HG03469 (cell line): ENCODE data around the gene TMEM135.

Experiments used
- ATAC-seq: cut with Tn5 transposase; IDR thresholded peaks from one replicate; pipeline ENCODE4 v1.9.1; 2021; ENCODE audit warnings: mild to moderate bottlenecking, moderate library complexity, moderate number of reproducible peaks; ENCODE audit not compliant: unreplicated experiment

Gene TMEM135

GRCh38 chr11:87296627-87297026 is 258.9 kb downstream of the TMEM135 start:
- ATAC-seq = no peak

- ATAC-seq = no peak
These were observed 260.4 kb downstream of the TMEM135 start for GRCh38 chr11:87298155-87298554.

- no peak for ATAC-seq
These were observed 261.3 kb downstream of the TMEM135 start for GRCh38 chr11:87299041-87299481.

DNA sequence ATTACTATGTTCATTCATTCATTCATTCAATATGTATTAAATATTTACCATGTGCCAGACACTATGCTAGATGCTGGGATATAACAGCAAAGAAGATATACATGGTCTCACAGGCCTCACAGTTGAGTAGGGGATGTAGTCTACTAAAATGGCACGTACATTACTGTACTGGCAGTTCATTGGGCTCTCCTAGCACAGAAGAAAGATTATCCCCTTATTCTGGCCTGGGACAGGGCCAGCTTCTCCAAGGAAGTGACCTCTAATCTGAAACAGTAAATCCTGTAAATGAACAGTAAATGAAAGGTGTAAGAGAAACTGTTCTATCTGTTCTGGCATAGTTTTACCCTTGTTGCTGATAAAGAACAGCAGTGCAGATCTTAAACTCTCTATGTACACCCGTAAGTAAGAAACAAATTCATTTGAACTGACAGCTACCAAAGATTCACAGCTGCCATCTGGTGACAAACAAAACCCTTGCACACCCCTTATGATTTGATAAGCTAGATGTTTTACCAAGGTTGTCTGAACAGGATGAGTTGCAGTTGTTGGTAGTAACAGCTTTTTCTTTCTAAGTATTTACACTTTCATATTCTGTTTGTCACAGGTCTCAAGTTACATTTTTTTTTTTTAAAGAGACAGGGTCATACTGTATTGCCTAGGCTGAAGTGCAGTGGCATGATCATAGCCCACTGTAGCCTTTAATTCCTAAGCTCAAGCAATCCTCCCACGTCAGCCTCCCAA is 263.1 kb downstream of the TMEM135 start:
- no peak for ATAC-seq

GRCh38 chr11:87301785-87302540 is 264.2 kb downstream of the TMEM135 start:
- no peak for ATAC-seq

DNA sequence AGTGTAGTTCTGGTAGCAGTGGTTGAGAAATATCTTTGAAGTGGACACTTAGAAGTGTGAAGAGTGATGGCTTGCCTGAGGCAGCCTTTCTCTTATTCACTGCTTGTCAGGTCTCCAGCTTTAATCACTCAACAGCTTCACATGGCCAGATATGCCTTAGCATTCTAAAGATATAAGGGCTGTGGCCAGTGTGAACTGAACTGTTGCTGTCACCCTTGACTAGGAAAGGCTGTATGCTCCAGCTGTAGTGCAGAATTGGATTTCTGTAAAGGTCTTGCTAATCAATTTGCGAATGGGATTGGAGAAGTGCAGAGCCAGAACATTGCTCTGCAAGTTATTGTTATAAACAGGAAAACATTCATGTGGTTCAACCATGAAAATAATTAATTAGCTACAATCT is 266.7 kb downstream of the TMEM135 start:
- no peak for ATAC-seq

GRCh38 chr11:87306262-87306851 is 268.6 kb downstream of the TMEM135 start:
- no peak for ATAC-seq

DNA sequence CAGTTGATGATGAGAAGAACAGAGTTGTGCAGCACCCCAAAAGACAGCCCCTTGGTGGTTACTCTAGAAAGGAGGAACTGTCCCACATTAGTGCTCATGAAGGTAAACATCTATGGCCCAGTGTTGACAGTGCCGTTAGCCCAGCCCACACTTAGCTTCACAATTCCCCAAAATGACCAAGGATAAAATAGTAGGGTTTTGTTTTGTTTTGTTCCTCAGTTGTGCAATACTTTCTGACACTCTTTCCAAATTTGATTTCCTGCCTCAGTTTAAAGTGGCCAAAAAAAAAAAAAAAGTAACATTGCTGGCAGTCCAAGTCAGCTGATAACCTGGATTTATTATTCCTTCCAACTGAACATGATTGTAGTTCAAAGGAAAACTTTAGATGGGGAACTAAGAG is 269.4 kb downstream of the TMEM135 start:
- ATAC-seq = no peak

DNA sequence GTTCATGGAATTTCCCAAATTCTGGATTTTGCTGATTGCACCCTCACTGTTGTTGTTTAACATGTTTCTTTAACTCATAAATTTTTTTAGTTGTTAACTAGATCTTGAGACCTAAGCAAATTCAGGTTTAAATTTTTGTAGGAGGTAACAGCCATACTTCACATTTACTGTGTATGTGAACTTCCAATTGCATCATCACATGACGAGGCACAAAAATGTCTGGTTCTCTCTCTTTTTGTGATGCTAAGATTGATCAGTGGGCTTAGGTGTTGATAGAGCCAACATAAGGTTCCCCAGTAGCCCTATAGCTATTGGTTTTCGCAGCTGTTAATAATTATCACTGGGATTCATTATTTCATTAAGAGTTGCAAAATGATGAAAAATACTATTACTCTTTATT is 277.5 kb downstream of the TMEM135 start:
- no peak for ATAC-seq

DNA sequence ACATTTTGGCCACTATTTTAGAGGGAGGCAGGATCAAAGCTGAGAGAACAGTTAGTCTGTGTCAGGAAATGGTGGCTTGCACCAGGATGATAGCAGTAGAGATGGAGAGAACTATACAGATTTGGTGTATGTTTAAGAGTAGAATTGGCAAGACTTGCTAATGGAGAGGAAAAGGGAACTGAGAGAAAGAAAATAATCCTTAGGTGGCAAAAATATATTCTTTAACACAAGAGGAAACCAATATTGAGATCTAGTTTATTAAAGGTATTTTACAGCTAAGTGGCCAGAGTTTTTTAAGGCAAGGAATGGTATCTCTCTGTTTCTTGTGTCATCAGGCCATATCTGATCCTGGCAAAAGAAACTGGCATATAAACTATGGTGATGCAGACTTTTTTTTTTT is 278.8 kb downstream of the TMEM135 start:
- ATAC-seq = no peak

GRCh38 chr11:87317441-87317840 is 279.7 kb downstream of the TMEM135 start:
- no peak for ATAC-seq

GRCh38 chr11:87320123-87320522 is 282.4 kb downstream of the TMEM135 start:
- no peak for ATAC-seq

DNA sequence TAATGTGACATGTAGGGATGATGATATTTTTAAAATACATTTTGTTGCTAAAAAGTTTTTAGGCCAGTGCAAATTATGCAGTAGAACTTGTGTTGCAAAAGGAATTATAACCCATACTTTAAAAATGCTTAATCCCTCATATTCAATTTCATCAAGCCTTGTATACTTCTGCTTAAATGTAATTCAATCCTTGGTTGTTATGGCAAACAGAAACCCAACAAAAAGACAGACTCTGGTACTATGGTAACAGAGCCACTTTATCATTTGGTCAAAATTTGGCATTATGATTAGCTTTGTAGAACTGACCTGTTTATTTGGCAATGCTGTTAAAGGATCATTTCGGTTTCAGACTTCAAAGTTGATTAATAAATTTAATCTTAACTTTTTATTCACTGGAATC is 284.8 kb downstream of the TMEM135 start:
- no peak for ATAC-seq

DNA sequence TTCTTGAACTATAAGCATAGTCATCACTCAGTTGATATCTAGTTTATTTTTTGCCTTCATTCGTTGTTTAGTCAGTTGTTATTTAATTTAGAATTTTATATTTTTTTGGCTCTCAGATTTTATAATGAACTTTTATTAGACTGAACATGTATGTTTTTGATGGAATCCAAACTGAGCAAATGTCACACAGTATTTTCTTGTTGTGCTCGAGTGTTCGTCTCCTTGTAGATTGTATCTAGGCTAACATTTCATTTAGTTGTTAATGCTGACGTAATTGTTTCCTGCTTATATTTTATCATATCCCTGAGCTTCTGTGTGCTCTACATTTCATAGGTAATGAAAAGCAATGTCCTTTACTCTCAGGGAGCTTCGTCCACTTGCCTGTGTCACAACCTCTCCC is 286.2 kb downstream of the TMEM135 start:
- ATAC-seq = no peak

DNA sequence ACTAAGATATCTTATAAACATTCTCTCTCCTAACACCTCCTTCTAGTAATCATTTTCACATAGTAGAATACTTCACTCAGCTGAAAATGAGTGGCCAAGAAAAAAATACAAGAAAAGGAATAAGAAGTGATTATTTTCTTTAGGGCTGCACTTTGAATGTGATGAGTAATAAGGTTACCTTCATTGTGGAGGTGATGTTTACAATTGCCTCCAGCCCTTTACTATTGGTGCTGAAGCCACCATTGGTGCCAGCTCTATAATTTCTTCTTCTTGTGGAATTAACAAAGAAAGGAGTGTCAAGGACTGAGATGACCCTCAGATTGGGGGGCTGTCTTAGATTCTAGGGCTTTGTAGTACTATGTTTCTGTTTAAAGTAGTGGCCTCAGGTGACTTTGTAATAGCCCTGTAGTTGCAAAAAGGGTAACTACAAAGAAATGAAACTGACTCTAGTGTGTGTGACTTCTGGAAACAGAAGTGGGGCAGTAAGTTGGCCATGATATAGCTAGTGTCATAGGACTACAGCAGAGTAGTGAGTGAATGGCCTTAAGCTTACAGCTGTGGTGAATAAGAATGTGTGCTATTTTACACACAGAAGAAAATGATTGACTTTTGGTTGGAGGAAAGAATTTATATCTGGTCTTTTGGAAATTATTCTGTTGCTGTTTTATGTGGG is 287.2 kb downstream of the TMEM135 start:
- no peak for ATAC-seq

GRCh38 chr11:87325490-87325872 is 287.7 kb downstream of the TMEM135 start:
- no peak for ATAC-seq

GRCh38 chr11:87326594-87326993 is 288.9 kb downstream of the TMEM135 start:
- no peak for ATAC-seq

- ATAC-seq = no peak
These were observed 291.4 kb downstream of the TMEM135 start for GRCh38 chr11:87329172-87329571.

DNA sequence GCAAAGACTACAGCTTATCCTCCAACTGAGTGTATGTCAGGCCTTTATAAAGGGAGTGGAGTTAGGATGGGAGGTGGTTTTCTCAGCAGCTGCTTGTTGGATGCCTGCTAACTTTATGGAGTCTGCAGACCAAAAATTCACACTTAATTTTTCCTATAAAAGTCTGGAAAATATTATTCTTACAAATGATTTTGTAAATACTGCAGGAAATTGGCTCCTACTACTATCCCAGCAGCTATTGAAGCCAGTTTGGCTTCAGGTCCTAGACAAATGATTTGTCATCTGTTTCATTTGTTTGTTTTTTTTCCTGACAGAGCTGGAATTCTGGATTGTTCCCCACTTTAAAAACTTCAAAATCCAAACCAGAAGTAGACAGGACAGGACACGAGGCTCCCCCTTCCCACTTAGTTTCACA is 292.5 kb downstream of the TMEM135 start:
- no peak for ATAC-seq

DNA sequence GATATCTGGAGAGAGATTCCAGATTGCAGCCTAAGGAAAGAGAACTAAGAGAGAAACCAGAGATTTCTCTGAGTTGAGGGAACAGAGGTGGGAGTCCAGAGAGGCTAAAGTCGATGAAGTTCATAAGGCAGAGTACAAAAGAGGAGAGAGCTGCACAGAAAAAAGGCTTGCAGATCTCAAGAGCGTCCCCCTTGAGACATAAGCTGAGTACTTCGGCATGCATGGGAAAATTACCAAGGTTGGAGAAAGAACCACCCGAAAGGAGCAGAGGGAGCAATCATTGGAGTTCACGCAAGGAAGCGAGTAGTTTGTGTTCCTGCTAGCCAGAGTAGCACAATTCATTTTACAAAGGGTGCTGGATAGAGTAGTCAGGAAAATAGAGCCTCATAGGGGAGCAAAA is 293.5 kb downstream of the TMEM135 start:
- no peak for ATAC-seq

- no peak for ATAC-seq
These were observed 300.4 kb downstream of the TMEM135 start for GRCh38 chr11:87338046-87338639.
